ENCODE results near the gene MYH11. TPM values are rescaled to one million over a fixed set of nuclear protein-coding genes. Genes with fewer than 3 reads are reported as not detected.
"Not testable (repeated sequence)": the region's sequence is repeated elsewhere in the genome, so short reads cannot be mapped to it uniquely, and the experiment has no call there.

Gene MYH11
- total RNA-seq, 2 donors from 2014 or later: 64.7 to 75.8 TPM

GRCh38 chr16:15743657-15744056 is 113.2 kb downstream of the MYH11 start:
- ATAC-seq: no peak
- intact Hi-C loops (cut with DNase I): no loop called here

GRCh38 chr16:15742716-15743115 is 114.1 kb downstream of the MYH11 start:
- intact Hi-C loops (cut with DNase I): no loop called here
- no peak for ATAC-seq
- DNase-seq: no peak

More at GRCh38 chr16:15743657-15744056, 113.2 kb downstream of the MYH11 start:
- no peak for DNase-seq

GRCh38 chr16:15741207-15741871 is 115.5 kb downstream of the MYH11 start:
- no peak for DNase-seq
- intact Hi-C loops (cut with DNase I): no loop called here

GRCh38 chr16:15739950-15740349 is 116.9 kb downstream of the MYH11 start:
- intact Hi-C loops (cut with DNase I): no loop called here
- DNase-seq (no peak), ATAC-seq (no peak)

More at GRCh38 chr16:15741207-15741871, 115.5 kb downstream of the MYH11 start:
- ATAC-seq: no peak

- DNase-seq: no peak
- no peak for ATAC-seq
- intact Hi-C loops (cut with DNase I): no loop called here
Measured at GRCh38 chr16:15739464-15739863, 117.4 kb downstream of the MYH11 start.

GRCh38 chr16:15737140-15737644 is 119.6 kb downstream of the MYH11 start:
- intact Hi-C loops (cut with DNase I): no loop called here
- DNase-seq: no peak
- no peak for ATAC-seq

GRCh38 chr16:15736529-15736928 is 120.3 kb downstream of the MYH11 start:
- DNase-seq (no peak), ATAC-seq (no peak)
- intact Hi-C loops (cut with DNase I): no loop called here

GRCh38 chr16:15735610-15736009 is 121.2 kb downstream of the MYH11 start:
- ATAC-seq: no peak
- intact Hi-C loops (cut with DNase I): no loop called here

GRCh38 chr16:15732416-15732815 is 124.4 kb downstream of the MYH11 start:
- DNase-seq (no peak), ATAC-seq (no peak)
- intact Hi-C loops (cut with DNase I): no loop called here

More at GRCh38 chr16:15735610-15736009, 121.2 kb downstream of the MYH11 start:
- DNase-seq: no peak

GRCh38 chr16:15729152-15729551 is 127.7 kb downstream of the MYH11 start:
- DNase-seq: no peak

GRCh38 chr16:15727697-15728096 is 129.1 kb downstream of the MYH11 start:
- DNase-seq; intact Hi-C loops (cut with DNase I); ATAC-seq: not testable (repeated sequence)

More at GRCh38 chr16:15729152-15729551, 127.7 kb downstream of the MYH11 start:
- intact Hi-C loops (cut with DNase I): no loop called here
- no peak for ATAC-seq

GRCh38 chr16:15726715-15727114 is 130.1 kb downstream of the MYH11 start:
- ATAC-seq (no peak), DNase-seq (no peak)
- intact Hi-C loops (cut with DNase I): no loop called here

- intact Hi-C loops (cut with DNase I): no loop called here
- DNase-seq: no peak
- ATAC-seq: no peak
Measured at GRCh38 chr16:15725641-15726240, 131.1 kb downstream of the MYH11 start.

GRCh38 chr16:15723808-15724207 is 133.0 kb downstream of the MYH11 start:
- intact Hi-C loops (cut with DNase I): no loop called here
- no peak for DNase-seq
- ATAC-seq: no peak

GRCh38 chr16:15721018-15721417 is 135.8 kb downstream of the MYH11 start:
- DNase-seq (no peak), ATAC-seq (no peak)
- intact Hi-C loops (cut with DNase I): no loop called here

- intact Hi-C loops (cut with DNase I): no loop called here
- ATAC-seq (no peak), DNase-seq (no peak)
Measured at GRCh38 chr16:15716694-15717447, 140.0 kb downstream of the MYH11 start.

GRCh38 chr16:15715221-15715620 is 141.6 kb downstream of the MYH11 start:
- no peak for ATAC-seq
- no peak for DNase-seq
- intact Hi-C loops (cut with DNase I): no loop called here

- ATAC-seq (no peak), DNase-seq (no peak)
- intact Hi-C loops (cut with DNase I): no loop called here
Measured at GRCh38 chr16:15714393-15715172, 142.2 kb downstream of the MYH11 start.

GRCh38 chr16:15708997-15709396 is 147.8 kb downstream of the MYH11 start:
- no peak for ATAC-seq
- DNase-seq: no peak
- intact Hi-C loops (cut with DNase I): loop anchor here in 1 of 2 donors (10.0 kb wide), 1 partner anchor 284 kb away; no protein-coding TSS in a partner anchor

All from left cardiac atrium (tissue), 4 donors.